Skin epidermis (tissue), 12 donors: Measurements from ENCODE around the gene C1orf174.

Source experiments
- H3K27ac ChIP-seq, 21 experiments: fragments of 200-600 bp; sonication (generic) in 11 of 21; one replicate each; pipeline ENCODE4 v1.5.0; 2020; ENCODE audit warnings: mild to moderate bottlenecking in 3 of 21, inconsistent platforms in 2 of 21, moderate library complexity in 2 of 21
- H3K4me3 ChIP-seq, 7 experiments: fragments of 200-600 bp; sonication (generic) in 2 of 7; one replicate each; pipeline ENCODE4 v1.5.0; 2020; ENCODE audit warnings: inconsistent platforms in 2 of 7, mild to moderate bottlenecking in 2 of 7, moderate library complexity in 1 of 7

Gene C1orf174

DNA sequence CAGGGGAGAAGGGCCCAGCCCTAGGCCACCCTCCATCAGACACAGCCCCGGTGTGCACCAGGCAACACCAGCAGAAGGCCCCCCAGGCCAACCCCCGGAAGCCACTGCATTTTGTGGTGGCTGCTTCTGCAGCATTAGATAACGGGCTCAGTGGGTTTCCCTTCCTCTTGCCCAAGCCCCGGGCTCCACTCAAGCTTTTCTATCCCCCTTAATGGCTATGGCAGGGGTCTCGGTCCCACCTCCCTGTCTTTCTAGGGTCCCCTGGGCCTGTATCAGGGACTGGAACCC is 18.9 kb downstream of the C1orf174 start:
- Histone ChIP-seq H3K4me3 (no peak overlapping the region), H3K27ac (no peak overlapping the region)

DNA sequence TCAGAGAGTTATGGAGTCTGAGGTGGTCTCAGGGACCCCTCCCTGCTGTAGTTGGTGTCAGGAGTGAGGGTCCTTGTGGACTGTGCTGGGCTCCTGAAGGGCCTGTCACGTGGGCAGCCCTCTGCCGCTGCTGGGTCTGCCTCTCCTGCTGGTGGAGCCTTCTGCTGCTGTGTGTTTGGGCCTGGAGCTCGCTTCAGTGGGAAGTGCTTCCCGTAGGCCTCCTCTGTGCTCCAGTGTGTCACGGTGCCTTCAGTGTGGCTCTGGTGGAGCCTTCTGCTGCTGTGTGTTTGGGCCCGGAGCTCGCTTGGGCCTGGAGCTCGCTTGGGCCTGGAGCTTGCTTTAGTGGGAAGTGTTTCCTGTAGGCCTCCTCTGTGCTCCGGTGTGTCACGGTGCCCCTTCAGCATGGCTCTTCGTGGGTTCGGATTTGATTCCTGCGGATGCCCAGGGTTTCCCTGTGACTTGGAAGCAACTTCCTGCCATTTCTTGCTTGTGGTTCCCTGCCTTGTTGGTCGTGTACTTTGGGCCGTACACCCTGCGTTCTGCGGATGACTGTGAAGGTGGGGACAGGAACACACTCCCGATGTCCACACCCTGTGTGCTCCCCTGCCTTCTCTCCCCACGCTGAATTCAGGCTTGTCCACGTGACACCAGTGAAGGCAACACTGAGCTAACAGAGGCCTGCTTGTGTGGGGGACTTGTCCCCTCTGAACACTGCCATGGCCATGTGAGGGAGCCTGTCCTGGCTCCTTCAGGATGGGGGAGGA is 19.5 kb downstream of the C1orf174 start:
- H3K27ac ChIP-seq = no peak overlapping the region
- no peak overlapping the region for H3K4me3 ChIP-seq

DNA sequence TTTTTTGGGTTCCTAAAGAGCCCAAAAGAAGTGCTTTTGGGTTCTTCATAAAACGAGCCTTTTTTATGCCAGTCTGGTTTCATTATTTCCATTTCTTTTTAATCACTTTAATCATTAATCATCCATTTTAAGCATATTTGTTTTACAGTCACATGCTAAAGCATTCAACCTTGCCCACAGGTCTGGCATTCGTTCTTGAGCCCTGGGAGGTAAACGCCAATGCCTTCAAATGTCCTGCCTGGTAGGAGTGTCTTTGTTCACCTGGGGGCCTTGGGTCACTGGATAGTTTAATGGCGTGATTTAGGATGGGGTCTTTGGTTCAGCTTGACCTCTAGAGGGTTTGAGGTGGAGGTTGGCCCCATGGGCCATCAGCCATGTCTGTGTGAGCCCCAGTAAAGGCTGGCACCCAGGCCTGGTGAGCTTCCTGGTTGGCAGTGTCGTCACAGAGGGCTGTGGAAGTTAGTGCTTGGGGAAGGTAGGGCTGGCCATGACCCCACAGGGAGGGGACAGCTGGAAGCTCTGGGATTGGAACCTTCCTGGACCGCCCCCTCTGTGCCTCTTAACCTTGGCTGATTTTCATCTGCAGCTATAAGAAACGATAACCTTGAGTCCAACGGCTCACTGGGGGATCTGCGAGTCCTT is 20.2 kb downstream of the C1orf174 start:
- H3K27ac ChIP-seq = no peak overlapping the region
- H3K4me3 ChIP-seq = no peak overlapping the region

DNA sequence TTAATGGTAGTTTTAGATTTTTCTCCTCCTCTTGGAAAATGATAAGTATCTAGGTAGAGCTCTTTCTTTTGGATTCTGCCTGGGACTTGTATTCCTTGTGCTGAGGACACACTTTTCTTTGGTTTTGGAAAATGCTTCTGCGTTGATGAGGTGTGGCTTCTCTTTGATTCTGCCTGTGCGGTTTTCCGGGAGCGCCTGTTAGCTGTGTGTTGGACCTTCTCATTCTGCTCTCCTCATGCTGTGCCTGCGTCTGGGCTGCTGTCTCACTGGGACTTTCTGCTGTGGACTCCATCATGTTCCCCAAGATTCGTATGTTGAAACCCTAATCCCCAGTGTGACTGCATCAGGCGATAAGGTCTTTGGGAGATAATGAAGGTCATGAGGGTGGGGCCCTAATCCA is 21.0 kb downstream of the C1orf174 start:
- no peak overlapping the region for H3K27ac ChIP-seq
- H3K4me3 ChIP-seq = no peak overlapping the region

- no peak overlapping the region for H3K4me3 ChIP-seq
- H3K27ac ChIP-seq = no peak overlapping the region
Measured at GRCh38 chr1:3876716-3877115, 23.4 kb downstream of the C1orf174 start.

GRCh38 chr1:3874736-3875135 is 25.3 kb downstream of the C1orf174 start:
- Histone ChIP-seq H3K4me3 (no peak overlapping the region), H3K27ac (no peak overlapping the region)

DNA sequence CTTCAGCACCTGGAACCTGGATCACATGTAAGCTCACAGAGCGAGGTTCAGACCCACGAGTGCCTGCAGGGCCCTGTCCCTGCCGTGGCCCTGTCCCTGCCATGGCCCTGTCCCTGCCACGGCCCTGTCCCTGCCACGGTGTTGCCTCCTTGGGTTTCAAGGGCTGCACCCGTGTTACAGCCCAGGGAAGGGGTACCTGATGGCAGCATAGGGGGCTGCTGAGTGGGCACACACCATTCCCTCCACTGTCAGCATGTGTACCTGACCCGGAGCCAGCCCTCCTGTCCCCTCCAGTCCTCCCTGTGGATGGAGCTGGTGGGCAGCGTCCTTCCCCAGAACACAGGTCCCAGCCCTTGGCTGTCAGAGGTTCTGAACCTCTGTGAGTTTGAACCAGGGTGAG is 27.5 kb downstream of the C1orf174 start:
- H3K4me3 ChIP-seq = no peak overlapping the region
- no peak overlapping the region for H3K27ac ChIP-seq

GRCh38 chr1:3871451-3871805 is 28.6 kb downstream of the C1orf174 start:
- H3K4me3 ChIP-seq = no peak overlapping the region
- H3K27ac ChIP-seq = no peak overlapping the region

- Histone ChIP-seq H3K4me3 (no peak overlapping the region), H3K27ac (no peak overlapping the region)
Measured at GRCh38 chr1:3869751-3870301, 30.2 kb downstream of the C1orf174 start.

DNA sequence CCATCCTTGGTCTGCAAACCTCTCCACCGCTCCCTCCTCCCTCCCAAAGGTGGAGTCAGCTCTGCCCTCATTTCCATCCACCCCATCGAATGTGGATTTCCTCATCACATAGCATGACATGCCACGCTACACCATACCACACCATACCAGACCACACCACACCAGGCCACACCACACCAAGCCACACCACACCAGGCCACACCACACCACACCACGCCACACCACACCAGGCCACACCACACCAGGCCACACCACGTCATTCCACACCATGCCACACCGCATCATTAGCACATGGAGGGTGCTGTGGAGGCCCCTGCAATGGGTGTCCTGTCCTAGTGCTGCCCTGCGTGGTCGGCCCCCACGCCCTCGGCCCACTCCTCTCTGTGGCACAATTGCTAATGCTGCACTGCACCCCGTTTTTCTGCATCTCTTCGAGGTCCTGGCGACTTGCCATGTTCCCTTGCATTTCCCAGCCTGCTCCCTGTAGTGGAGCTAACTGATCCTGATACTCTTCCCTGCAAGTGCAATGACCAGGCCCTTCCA is 31.5 kb downstream of the C1orf174 start:
- no peak overlapping the region for H3K4me3 ChIP-seq
- no peak overlapping the region for H3K27ac ChIP-seq

DNA sequence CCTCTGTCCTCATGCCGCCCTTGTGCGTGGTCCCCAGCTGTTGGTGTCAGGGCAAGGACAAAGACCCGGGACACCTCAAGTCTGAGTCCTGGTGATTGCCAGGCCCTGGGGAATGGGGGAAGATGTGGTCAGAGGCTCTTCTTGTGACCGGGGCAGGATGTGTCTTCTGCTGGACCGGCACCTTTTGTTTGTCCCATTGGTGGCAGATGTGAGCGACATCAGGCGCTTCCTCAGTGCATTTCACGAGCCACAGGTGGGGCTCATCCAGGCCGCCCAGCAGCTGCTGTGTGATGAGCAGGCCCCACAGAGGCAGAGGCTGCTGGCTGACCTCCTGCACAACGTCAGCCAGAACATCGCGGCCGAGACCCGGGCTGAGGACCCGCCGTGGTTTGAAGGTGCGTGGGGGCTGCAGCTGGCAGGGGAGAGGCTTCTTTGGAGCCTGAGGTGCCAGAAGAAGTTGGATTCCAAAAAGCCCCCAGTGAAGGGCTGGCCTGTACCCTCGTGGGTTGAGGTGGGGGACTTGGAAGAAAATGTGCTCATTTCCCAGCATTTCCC is 34.4 kb downstream of the C1orf174 start:
- H3K4me3 ChIP-seq = no peak overlapping the region

GRCh38 chr1:3864884-3865283 is 35.2 kb downstream of the C1orf174 start:
- H3K4me3 ChIP-seq = no peak overlapping the region
- H3K27ac ChIP-seq = no peak overlapping the region

More for the DNA sequence above, 34.4 kb downstream of the C1orf174 start:
- H3K27ac ChIP-seq = no peak overlapping the region

DNA sequence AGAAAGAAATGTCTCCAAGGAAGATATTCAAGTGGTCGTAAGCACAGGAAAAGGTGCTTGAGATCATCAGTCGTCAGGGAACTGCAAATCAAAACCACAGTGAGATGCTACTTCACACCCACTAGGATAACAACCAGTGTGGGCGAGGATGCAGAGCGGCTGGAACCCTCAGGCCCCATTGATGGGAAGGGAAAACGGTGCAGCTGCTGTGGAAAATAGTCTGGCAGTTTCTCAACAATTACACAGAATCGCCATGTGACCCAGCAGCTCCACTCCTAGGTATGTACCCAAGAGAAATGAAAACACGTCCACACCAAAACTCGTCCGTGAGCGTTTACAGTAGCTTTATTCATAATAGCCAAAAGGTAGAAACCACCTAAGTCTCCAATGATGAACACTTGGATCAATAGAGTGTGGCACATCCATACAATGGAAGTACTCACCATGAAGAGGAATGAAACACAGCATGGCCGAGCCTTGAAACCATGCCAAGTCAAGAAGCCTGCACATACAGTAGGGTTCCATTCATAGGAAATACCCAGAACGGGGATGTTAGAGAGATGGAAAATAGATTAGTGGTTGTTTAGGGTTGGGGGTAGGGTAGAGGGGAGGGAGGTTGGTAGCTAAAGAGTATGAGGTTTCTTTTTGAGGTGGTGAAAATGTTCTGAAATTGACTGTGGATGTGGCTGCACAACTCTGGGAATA is 36.7 kb downstream of the C1orf174 start:
- H3K4me3 ChIP-seq = no peak overlapping the region
- H3K27ac ChIP-seq = no peak overlapping the region

- Histone ChIP-seq H3K27ac (peak overlapping the region in 1 of 21 experiments; percentile 75), H3K4me3 (peak overlapping the region; percentile 58 to 95 (median 84))
Measured at GRCh38 chr1:3858231-3858981, 41.7 kb downstream of the C1orf174 start.

DNA sequence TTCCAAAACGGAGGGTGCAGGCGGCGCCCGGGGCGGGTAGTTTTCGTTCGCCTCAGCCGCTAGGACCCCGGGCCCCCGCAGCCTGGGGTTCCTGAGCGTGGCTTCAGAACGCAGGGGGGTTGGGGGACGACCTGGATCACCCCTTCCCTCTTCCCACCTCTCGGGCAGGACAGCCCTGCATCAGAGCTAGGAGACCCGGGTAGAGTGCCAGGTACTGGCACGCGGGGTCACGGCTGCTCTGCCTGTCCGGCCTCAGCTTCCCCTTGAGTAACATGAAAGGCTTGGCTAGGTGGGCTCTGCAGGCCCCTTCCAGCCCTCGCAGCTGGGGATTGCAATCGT is 42.3 kb downstream of the C1orf174 start:
- H3K4me3 ChIP-seq = peak overlapping the region; percentile 58 to 95 (median 84)
- peak overlapping the region in 20 of 21 experiments; percentile 49 to 92 (median 80) for H3K27ac ChIP-seq

DNA sequence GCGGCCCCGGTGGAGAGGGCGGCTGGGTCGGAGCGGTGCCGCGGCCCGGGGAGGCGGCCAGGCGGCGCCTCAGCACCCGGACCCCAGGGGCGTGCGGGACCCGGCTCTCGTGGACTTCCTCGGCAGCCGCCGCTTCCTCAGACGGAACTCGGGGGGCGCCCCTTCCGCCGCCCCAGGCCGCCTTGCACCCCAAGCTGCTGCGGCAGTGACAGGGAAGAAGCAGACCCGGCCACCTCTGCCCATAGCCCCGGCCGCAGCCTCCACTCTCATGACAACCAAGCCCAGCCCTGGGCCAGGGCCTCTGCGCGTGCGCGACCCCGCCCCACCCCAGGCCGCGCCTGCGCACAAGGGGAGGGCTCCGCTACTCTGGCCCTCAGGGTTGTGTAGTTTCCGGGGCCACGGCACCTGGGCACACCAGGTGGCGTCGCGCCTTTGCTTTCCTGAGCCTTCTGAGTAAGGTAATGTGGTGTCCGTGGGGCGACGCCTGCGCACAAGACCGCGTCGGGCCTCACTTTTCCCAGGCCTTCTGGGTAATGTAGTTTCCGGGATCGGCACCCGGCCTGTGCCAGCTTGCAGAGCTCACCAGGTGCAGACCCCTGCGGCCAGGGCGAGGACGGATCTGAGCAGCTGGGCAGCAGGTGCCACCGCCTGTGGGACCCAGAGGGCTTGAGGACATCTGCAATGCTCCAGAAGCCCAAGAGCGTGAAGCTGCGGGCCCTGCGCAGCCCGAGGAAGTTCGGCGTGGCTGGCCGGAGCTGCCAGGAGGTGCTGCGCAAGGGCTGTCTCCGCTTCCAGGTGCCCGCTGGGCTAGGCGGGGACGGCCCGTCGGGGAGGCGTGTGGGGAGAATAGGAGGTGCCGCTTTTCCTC is 42.9 kb downstream of the C1orf174 start, which contains the start of the genes CEP104 and DFFB:
Gene CEP104, minus strand, starts transcription at position 289 of the 868 bp plus-strand sequence. CDS start 4,804 bp downstream, outside the sequence.
Gene DFFB, plus strand, starts transcription at position 554 of the 868 bp plus-strand sequence. Its CDS starts 128 bp downstream, at position 682.
- Histone ChIP-seq H3K27ac (peak within 1 kb of the TSS in 20 of 21 experiments; percentile 49 to 92 (median 80)), H3K4me3 (peak within 1 kb of the TSS; percentile 58 to 95 (median 84))

GRCh38 chr1:3852711-3853485 is 47.2 kb downstream of the C1orf174 start:
- H3K4me3 ChIP-seq = no peak overlapping the region
- no peak overlapping the region for H3K27ac ChIP-seq

DNA sequence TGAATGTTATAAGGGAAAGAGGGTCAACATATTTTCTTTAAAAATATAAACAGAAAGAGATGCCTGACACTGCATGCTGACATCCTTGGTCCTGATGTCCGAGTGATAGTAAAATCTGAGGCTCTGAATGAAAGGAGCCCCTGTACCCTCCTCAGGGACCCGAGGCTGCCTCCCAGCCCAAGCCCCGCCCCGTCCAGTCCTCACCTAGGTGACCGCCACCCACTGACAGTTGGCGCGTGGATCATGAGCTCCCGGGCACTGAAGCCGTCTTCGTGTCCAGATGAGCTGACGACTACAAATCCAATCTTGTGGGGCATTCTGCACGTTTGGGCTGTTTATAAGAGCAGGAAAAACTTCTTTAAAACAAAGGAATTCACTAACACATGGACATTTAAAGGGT is 48.0 kb downstream of the C1orf174 start:
- Histone ChIP-seq H3K27ac (no peak overlapping the region), H3K4me3 (no peak overlapping the region)
